Mammary epithelial cell (primary cell): ENCODE data around the gene RPL15.

ENCODE experiments used
- CTCF ChIP-seq, 2 donors: IDR thresholded peaks in 1 of 2; conservative IDR thresholded peaks in 1 of 2; 2 replicates each; pipeline ENCODE4 v1.5.1; 2011 to 2012; ENCODE audit warnings: inconsistent platforms in 2 of 2, low read length in 2 of 2, mild to moderate bottlenecking in 2 of 2, control low read depth in 1 of 2, low read depth in 1 of 2; ENCODE audit not compliant: insufficient read depth in 1 of 2; ENCODE audit errors: extremely low read depth in 1 of 2
- EZH2 ChIP-seq: IDR thresholded peaks from 2 replicates; pipeline ENCODE4 v1.6.1; 2012; ENCODE audit warnings: low read length, inconsistent platforms, borderline replicate concordance

- TF ChIP-seq CTCF (conservative IDR thresholded peaks at IDR 0.05 in 1 of 2, IDR thresholded peaks at IDR 0.05 in 1 of 2; ENCODE audit: extremely low read depth in 1 of 2, insufficient read depth in 1 of 2, low read depth in 1 of 2, low read length in 2 of 2) (no peak), EZH2 (no peak)
These were observed 27.3 kb downstream of the RPL15 start for GRCh38 chr3:23944007-23944783.
